Lower lobe of right lung (tissue), 2 donors: ENCODE data around the gene BACH2. TPM values are rescaled to one million over a fixed set of nuclear protein-coding genes. Genes with fewer than 3 reads are reported as not detected.

Experiments used
- ATAC-seq, 2 donors: fragments of 200-7000 bp; cut with Tn5 transposase; one replicate each; pipeline ENCODE4 v1.9.1; 2020 to 2022; ENCODE audit warnings: mild to moderate bottlenecking in 2 of 2, moderate library complexity in 2 of 2
- DNase-seq: peaks from one replicate; pipeline ENCODE4 v3.0.0-alpha.2; 2020
- H3K27ac ChIP-seq: fragments of 200-600 bp; one replicate; pipeline ENCODE4 v1.8.0; 2022
- H3K27me3 ChIP-seq: fragments of 200-600 bp; one replicate; pipeline ENCODE4 v1.8.0; 2022; ENCODE audit warnings: low read depth
- H3K36me3 ChIP-seq: fragments of 200-600 bp; one replicate; pipeline ENCODE4 v1.8.0; 2022; ENCODE audit warnings: mild to moderate bottlenecking
- H3K4me1 ChIP-seq: fragments of 200-600 bp; one replicate; pipeline ENCODE4 v1.8.0; 2022
- H3K4me3 ChIP-seq: fragments of 200-600 bp; one replicate; pipeline ENCODE4 v1.8.0; 2022; ENCODE audit warnings: mild to moderate bottlenecking
- H3K9me3 ChIP-seq: fragments of 200-600 bp; one replicate; pipeline ENCODE4 v1.8.0; 2022
- intact Hi-C: fragments of 100-400 bp; cut with DNase I; formaldehyde crosslinking; loops from one replicate; pipeline ENCODE4 v1.11.0; 2022
- total RNA-seq: library from RNA; stranded (reverse); fragmentation: NEBNext Ultra II Directional; extraction: Animal tissue kit (Norgen Biotek cat#: 25700); gene quantifications from one replicate; pipeline ENCODE4 v1.2.1, GENCODE V29; 2021
- TF ChIP-seq, protein P1 (sequence below): fragments of 200-600 bp; IDR thresholded peaks from one replicate; pipeline ENCODE4 v1.8.0; 2022; ENCODE audit warnings: antibody characterized with exemption, mild to moderate bottlenecking
- donor health status: DM: no; HTN: yes; CAD: no; lungs with severe emphysema.

BACH2 gene
- total RNA-seq, 1 donor from 2014 or later: 6.3 TPM

DNA sequence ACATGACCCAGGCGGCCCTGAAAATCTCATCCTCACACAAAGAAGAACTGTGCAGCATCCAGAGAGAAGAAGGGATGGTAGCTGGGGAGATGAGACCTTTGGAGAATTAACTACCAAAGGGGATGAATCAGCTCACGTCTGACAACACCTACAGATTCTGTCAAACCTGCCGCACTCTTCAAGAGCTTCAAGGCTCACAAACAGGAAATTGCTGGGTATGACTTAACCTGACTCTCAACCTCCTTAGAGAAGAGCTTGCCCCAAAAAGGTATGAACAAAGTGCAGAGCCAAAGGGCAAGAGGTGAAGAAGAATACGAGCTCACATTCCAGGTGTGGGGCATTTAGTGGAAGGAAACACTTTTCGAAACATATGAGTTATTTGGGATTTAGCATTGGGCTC lies 139.8 kb downstream of the BACH2 start:
- DNase-seq: no peak
- Histone ChIP-seq H3K4me3 (no peak overlapping the region), H3K9me3 (no peaks in the 10 kb centered on the region), H3K4me1 (peaks cover 16% of the 10 kb centered on the region), H3K36me3 (no peaks in the 10 kb centered on the region), H3K27me3 (no peaks in the 10 kb centered on the region), H3K27ac (no peak overlapping the region)
- TF ChIP-seq, protein P1, sequence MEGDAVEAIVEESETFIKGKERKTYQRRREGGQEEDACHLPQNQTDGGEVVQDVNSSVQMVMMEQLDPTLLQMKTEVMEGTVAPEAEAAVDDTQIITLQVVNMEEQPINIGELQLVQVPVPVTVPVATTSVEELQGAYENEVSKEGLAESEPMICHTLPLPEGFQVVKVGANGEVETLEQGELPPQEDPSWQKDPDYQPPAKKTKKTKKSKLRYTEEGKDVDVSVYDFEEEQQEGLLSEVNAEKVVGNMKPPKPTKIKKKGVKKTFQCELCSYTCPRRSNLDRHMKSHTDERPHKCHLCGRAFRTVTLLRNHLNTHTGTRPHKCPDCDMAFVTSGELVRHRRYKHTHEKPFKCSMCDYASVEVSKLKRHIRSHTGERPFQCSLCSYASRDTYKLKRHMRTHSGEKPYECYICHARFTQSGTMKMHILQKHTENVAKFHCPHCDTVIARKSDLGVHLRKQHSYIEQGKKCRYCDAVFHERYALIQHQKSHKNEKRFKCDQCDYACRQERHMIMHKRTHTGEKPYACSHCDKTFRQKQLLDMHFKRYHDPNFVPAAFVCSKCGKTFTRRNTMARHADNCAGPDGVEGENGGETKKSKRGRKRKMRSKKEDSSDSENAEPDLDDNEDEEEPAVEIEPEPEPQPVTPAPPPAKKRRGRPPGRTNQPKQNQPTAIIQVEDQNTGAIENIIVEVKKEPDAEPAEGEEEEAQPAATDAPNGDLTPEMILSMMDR: no peak
- intact Hi-C loops: no loop called here
- ATAC-seq: no peak

DNA sequence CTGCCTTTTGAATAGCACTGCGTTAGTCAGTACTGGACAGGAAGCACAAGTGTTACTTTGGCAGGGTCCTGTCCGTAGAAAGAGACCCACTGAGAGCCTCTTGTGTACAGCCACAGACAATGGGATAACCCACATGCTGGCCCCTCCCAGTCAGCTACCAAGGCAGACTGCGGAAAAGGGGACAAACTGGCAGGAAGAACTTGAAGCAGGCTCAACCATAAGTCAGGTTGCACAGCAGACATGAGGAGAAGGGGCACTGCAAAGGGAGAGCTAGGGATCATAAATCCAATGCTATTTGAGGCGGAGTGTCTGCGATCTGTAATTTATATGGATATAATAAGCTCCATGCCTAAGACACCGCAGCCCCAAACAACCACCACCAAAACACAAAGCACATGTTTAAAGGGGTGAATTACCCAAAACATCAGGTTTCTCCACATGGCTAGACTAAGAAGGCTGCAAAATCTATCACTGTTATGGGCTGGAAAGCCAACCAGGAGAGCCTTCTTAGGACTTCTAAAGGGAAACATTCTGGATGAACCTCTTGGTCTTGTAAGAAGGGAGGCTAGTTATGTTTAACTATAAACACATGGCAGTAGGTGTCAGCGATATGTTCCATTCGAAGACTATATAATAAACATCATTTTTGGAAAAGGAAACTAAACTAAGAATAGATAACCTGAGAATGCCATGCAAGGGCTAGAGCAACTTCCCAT lies 141.7 kb downstream of the BACH2 start:
- peak in 1 of 2 donors; percentile 25 for ATAC-seq
- H3K27ac ChIP-seq: no peak overlapping the region
- no peaks in the 10 kb centered on the region for H3K9me3 ChIP-seq
- TF ChIP-seq, protein P1: no peak
- H3K27me3 ChIP-seq: no peaks in the 10 kb centered on the region
- H3K36me3 ChIP-seq: no peaks in the 10 kb centered on the region
- H3K4me1 ChIP-seq: peaks cover 16% of the 10 kb centered on the region
- no peak overlapping the region for H3K4me3 ChIP-seq
- no peak for DNase-seq
- intact Hi-C loops: no loop called here

GRCh38 chr6:90151576-90152422 lies 144.8 kb downstream of the BACH2 start:
- DNase-seq: no peak
- Histone ChIP-seq H3K27ac (no peak overlapping the region), H3K4me3 (no peak overlapping the region), H3K4me1 (peaks cover 16% of the 10 kb centered on the region), H3K36me3 (no peaks in the 10 kb centered on the region), H3K27me3 (no peaks in the 10 kb centered on the region), H3K9me3 (no peaks in the 10 kb centered on the region)
- no peak for ATAC-seq
- TF ChIP-seq, protein P1: no peak
- intact Hi-C loops: no loop called here

DNA sequence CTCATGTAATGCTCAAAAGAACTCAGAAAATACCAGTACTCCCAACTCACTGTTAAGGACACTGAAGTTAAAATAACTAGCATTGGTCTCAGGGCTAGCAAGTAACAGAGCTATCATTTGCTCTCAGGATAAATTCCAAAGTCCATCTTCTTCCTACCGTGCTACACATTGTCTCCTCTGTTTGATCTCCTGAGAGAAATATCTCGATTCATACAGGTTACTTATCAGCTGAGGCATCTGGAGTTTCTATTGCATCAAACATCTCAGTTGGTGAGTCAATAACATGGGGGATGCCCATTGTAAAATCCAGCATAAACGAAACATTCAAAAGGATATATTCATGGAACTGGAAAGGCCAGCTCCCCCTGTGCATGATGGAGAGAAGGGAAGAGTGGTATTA lies 147.4 kb downstream of the BACH2 start:
- peaks cover under 1% of the 10 kb centered on the region for H3K4me1 ChIP-seq

GRCh38 chr6:90148867-90149266 lies 147.8 kb downstream of the BACH2 start:
- Histone ChIP-seq H3K27ac (no peak overlapping the region), H3K4me3 (no peak overlapping the region), H3K36me3 (no peaks in the 10 kb centered on the region), H3K4me1 (no peaks in the 10 kb centered on the region), H3K27me3 (no peaks in the 10 kb centered on the region), H3K9me3 (no peaks in the 10 kb centered on the region)
- TF ChIP-seq, protein P1: no peak
- no peak for ATAC-seq
- intact Hi-C loops: no loop called here
- no peak for DNase-seq

More for the DNA sequence above, 147.4 kb downstream of the BACH2 start:
- H3K27ac ChIP-seq: no peak overlapping the region
- H3K27me3 ChIP-seq: no peaks in the 10 kb centered on the region
- H3K36me3 ChIP-seq: no peaks in the 10 kb centered on the region
- no peaks in the 10 kb centered on the region for H3K9me3 ChIP-seq
- ATAC-seq: no peak
- intact Hi-C loops: no loop called here
- no peak overlapping the region for H3K4me3 ChIP-seq
- no peak for DNase-seq
- TF ChIP-seq, protein P1: no peak
